ENCODE measurements around the gene ABCA7.

ABCA7 gene

DNA sequence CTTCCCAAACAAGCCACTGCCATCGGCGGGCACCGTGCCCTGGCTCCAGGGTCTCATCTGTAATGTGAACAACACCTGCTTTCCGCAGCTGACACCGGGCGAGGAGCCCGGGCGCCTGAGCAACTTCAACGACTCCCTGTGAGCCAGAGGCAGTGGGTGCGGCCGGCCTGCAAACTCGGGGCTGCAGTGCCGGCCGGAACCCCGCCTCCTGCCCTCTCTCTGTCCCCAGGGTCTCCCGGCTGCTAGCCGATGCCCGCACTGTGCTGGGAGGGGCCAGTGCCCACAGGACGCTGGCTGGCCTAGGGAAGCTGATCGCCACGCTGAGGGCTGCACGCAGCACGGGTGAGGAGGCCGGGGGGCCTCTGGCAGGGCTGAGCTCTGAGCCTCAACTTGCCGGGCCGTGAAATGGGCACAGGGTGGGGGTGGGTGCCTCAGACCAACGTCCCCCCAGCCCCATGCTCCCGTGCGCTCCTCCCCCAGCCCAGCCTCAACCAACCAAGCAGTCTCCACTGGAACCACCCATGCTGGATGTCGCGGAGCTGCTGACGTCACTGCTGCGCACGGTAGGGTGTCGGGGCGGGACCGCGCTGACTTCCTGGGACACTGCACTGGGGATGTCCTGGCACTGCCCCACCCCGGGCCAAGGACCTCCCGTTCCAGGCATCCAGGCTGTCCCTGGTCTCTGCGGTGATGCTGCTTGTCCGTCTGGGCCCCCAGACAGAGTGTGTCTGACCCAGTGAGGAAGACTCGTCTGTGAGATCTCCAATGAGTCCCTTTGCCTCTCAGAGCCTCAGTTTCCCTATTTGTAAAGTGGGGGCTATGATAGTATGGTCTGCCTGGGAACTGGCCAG lies 2.2 kb downstream of the ABCA7 start:
- DNase-seq, result no peak

DNA sequence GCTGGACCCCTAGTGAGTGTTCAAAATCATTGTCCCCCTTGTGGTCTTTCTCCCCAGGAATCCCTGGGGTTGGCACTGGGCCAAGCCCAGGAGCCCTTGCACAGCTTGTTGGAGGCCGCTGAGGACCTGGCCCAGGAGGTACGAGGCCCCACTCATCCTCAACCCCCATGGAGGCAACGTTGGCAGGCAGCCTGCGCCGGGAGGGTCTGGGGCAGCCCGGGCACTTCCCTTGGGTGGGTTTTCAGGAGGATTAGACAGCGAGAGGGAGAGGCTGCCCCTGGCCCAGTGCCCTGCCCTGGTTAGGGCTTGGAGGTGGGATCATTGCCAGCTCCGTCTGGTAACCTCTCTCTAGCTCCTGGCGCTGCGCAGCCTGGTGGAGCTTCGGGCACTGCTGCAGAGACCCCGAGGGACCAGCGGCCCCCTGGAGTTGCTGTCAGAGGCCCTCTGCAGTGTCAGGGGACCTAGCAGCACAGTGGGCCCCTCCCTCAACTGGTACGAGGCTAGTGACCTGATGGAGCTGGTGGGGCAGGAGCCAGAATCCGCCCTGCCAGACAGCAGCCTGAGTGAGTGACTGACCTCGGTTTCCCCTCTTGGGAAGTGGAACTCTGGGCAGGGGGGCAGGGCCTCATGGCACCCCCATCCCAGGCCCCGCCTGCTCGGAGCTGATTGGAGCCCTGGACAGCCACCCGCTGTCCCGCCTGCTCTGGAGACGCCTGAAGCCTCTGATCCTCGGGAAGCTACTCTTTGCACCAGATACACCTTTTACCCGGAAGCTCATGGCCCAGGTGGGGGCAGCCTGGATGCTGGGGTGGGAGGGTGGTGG lies 3.0 kb downstream of the ABCA7 start:
- DNase-seq, result no peak

DNA sequence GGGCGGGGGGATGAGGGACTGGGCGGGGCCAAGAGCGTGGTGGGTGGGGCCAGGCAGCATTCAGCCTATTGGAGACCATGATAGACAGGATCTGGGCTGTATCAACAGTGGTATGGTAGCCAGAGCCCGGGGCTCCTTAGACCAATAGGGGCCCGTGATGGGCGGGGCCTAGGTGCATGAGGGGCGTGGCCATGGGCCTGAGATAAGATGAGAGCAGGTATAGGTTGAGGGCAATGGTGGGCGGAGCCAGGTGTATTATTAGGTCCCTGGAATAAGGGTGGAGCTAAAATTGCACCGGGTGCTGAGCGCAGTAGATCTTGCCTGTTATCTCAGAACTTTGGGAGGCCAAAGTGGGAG lies 5.3 kb downstream of the ABCA7 start:
- peak; percentile 50 for DNase-seq

- no peak for DNase-seq
Measured at GRCh38 chr19:1046117-1046626, 6.3 kb downstream of the ABCA7 start.

- DNase-seq, result no peak
Measured at GRCh38 chr19:1046836-1047695, 7.2 kb downstream of the ABCA7 start.

DNA sequence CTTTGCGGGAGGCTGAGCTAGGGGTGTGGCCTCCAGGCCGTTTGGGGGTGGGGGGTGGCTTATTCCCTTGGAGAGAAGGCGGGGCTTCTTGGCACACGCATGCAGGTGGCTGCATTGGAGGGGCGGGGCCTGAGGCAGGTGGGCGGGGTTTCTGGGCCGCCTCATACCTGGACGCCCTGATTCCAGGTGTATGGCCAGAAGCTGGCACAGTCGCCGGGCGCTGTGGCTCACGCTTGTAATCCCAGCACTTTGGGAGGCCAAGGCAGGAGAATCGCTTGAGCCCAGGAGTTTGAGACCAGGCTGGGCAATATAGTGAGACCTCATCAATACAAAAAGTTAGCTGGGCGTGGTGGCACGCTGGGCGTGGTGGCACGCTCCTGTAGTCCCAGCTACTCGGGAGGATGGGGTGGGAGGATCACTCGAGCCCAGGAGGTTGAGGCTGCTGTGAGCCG lies 7.8 kb downstream of the ABCA7 start:
- DNase-seq, result no peak

GRCh38 chr19:1049106-1049505 lies 9.2 kb downstream of the ABCA7 start:
- DNase-seq, result no peak

DNA sequence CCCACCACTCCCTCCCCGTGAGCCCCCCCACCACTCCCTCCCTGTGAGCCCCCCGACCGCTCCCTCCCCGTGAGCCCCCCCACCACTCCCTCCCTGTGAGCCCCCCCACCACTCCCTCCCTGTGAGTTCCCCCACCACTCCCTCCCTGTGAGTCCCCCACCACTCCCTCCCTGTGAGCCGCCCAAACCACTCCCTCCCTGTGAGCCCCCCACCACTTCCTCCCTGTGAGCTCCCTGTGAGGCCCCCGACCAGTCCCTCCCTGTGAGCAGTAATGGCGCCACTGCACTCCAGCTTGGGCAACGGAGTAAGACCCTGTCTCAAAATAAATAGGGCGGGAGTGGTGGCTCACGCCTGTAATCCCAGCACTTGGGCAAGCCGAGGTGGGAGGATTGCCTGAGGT lies 9.9 kb downstream of the ABCA7 start:
- no peak for DNase-seq

DNA sequence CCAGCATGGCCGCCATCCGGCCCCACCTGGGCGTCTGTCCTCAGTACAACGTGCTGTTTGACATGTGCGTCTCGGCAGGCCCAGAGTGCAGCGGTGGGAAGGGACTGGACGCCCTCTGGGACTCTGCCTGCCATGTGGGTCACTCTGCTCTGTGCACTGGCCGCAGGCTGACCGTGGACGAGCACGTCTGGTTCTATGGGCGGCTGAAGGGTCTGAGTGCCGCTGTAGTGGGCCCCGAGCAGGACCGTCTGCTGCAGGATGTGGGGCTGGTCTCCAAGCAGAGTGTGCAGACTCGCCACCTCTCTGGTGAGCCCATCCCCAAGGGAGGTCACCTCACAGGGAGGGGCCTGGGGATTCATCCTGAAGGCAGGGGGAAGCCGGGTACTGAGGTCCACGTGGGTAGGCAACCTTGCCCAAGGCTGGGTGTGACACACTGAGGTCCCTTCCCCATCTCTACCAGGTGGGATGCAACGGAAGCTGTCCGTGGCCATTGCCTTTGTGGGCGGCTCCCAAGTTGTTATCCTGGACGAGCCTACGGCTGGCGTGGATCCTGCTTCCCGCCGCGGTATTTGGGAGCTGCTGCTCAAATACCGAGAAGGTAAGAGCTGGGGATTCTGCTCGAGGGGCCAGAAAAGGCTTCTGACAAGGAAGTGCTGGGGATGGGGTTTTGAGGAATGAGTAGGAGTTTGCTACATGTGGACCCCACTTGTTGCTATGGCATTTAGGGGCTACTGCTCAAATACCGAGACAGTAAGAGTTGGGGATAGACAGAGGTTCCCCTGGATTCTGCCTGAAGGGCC lies 11.3 kb downstream of the ABCA7 start:
- DNase-seq, result no peak

DNA sequence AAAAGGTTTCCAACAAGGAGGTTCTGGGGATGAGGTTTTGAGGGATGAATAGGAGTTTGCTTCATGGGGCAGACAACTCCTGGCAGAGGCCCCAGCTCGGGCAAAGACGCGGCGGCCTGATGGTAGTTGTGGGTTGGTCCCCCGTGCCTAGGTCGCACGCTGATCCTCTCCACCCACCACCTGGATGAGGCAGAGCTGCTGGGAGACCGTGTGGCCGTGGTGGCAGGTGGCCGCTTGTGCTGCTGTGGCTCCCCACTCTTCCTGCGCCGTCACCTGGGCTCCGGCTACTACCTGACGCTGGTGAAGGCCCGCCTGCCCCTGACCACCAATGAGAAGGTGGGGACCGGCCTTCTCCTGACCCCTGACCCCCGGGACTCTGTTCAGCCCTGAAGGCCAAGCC lies 11.9 kb downstream of the ABCA7 start:
- no peak for DNase-seq

DNA sequence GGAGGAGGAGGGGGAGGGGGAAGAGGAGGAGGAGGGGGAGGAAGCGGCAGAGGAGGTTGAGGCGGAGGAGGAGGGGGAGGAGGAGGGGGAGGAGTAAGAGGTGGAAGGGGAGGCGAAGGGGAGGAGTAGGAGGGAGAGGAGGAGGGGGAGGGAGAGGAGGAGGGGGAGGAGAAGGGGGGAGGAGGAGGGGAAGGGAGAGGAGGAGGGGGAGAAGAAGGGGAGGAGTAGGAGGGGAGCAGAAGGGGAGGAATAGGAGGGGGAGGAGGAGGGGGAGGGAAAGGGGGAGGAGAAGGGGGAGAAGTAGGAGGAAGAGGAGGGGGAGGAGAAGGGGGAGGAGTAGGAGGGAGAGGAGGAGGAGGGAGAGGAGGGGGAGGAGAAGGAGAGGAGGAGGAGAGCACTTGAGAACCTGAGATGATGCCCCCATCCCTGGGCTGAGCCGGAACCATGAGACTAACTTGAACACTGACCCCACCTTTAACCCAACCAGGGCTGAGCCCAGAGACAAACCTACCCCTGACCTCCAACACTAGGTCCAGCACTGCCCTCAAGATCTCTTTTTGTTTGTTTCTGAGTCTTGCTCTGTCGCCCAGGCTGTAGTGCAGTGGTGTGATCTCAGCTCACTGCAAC lies 12.6 kb downstream of the ABCA7 start:
- DNase-seq, result no peak

GRCh38 chr19:1053176-1054101 lies 13.5 kb downstream of the ABCA7 start:
- no peak for DNase-seq

DNA sequence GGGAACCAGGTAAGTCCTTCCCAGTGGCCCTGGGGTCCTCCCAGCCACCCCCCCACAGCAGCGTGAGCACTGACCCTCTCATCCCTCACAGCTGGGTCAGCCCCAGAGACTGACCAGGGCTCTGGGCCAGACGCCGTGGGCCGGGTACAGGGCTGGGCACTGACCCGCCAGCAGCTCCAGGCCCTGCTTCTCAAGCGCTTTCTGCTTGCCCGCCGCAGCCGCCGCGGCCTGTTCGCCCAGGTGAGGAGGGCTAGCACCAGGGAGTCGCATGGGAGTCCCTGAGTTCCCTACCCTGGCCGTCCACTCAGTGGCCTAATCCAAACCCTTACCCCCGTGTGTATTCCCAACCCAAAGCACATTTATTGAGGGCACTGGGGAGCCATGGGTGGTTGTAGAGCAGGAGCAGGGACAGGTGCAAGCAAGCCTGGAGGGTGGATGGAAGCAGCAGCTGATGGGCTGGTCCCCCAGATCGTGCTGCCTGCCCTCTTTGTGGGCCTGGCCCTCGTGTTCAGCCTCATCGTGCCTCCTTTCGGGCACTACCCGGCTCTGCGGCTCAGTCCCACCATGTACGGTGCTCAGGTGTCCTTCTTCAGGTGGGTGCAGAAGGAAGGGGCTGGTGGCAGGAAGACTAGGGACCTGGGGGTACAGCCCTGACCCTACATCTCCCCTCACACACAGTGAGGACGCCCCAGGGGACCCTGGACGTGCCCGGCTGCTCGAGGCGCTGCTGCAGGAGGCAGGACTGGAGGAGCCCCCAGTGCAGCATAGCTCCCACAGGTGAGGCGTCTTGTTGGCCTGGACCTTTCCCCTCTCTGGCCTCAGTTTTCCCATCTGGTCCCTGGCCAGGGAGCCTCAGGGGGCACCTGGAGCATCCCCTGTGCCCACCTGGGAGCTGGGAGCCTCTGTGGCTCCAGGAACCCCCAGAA lies 14.5 kb downstream of the ABCA7 start:
- DNase-seq, result no peak

DNA sequence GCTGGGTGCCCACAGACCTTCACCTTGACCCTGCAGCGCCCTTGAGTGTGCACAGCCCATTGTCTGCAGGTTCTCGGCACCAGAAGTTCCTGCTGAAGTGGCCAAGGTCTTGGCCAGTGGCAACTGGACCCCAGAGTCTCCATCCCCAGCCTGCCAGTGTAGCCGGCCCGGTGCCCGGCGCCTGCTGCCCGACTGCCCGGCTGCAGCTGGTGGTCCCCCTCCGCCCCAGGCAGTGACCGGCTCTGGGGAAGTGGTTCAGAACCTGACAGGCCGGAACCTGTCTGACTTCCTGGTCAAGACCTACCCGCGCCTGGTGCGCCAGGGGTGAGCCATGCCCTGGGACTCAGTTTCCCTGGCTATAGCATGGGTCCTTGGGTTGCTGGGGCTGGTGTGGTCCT lies 15.1 kb downstream of the ABCA7 start:
- no peak for DNase-seq

DNA sequence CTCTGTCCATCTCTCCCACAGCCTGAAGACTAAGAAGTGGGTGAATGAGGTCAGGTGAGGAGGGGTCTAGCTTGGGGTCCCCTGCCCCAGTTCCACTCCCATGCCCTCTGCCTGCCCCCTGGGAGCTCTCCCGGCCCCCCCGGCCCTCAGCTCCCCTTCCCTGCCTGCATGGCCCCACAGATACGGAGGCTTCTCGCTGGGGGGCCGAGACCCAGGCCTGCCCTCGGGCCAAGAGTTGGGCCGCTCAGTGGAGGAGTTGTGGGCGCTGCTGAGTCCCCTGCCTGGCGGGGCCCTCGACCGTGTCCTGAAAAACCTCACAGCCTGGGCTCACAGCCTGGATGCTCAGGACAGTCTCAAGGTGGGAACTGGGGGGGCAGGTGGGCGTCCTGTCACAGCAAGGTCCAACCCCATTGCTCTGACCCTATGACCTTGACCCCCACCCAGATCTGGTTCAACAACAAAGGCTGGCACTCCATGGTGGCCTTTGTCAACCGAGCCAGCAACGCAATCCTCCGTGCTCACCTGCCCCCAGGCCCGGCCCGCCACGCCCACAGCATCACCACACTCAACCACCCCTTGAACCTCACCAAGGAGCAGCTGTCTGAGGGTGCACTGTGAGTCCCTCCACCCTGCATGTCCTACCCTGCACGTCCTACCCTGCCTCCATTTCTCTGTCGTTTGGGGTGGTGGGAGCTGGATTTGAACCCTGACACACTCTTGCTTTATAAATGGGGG lies 16.1 kb downstream of the ABCA7 start:
- no peak for DNase-seq

GRCh38 chr19:1057176-1057855 lies 17.4 kb downstream of the ABCA7 start:
- no peak for DNase-seq

DNA sequence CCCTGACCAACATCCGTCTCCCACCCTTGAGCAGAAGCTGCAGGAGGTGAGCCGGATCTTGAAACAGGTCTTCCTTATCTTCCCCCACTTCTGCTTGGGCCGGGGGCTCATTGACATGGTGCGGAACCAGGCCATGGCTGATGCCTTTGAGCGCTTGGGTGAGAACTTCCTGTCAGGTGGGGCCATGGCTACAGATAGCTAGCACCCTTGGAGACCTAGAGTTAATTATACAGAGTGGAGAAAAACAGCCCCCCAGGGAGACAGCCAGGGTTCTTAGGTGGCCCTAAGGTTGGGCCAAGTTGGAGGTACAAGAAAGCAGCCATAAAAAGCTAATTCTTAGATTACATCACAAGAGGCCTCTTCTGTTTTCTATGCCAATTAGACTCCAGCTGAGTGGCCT lies 18.2 kb downstream of the ABCA7 start:
- no peak for DNase-seq

GRCh38 chr19:1060689-1061088 lies 20.8 kb downstream of the ABCA7 start:
- no peak for DNase-seq

Measured in effector CD8-positive, alpha-beta T cell (primary cell).